Measurements from ENCODE around the gene GALNT17.
"Not testable (repeated sequence)": the region's sequence is repeated elsewhere in the genome, so short reads cannot be mapped to it uniquely, and the experiment has no call there.

The GALNT17 gene

DNA sequence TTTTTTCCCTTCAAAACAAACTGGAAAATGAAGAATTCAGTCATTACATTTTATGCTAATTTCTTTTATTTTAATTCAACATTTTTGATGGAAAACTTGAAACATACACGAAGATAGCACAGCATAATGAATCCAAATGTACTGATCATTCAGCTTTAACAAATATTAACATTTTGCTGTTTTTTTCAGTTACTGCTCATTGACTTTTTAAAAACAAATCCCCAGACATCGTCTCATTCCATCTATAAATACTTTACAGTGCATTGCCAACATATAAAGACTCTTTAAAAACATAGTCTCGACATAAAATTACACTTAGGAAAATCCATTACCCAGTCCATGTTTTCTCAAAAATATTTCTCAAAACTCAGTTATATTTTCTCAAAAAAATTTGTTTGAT is 452.3 kb downstream of the GALNT17 start:
- no peak for DNase-seq

DNA sequence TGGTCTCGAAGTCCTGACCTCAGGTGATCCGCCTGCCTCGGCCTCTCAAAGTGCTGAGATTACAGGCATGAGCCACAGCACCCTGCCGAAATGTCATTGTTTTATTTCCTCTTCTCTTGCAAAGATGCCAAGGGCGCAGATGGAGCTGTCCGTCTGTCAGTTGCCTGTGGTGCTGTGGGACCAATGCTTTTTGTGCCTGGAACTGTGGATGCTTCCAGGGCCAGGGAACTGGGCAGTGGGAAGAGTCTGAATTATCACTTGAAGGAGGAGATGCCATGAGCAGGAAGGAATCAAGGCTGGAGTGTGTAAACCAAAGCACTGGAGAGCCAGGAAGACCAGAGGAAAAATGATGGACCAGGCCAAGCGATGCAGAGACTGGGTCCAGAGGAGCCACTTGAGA is 459.9 kb downstream of the GALNT17 start:
- no peak for DNase-seq

DNA sequence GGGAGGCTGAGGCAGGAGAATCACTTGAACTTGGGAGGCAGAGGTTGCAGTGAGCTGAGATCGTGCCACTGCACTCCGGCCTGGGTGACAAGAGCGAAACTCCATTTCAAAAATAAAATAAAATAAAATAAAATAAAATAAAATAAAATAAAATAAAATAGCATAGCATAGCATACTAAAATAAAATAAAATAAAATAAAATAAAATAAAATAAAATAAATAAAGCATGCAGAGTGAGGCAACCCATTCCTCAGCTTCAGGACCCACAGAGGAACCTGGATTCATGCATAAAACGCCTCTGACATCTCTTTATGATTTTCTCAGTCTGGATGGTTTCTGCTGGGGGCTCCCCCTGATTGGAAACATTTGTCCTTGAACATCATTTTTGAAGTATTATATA is 460.4 kb downstream of the GALNT17 start:
- DNase-seq: not testable (repeated sequence)

DNA sequence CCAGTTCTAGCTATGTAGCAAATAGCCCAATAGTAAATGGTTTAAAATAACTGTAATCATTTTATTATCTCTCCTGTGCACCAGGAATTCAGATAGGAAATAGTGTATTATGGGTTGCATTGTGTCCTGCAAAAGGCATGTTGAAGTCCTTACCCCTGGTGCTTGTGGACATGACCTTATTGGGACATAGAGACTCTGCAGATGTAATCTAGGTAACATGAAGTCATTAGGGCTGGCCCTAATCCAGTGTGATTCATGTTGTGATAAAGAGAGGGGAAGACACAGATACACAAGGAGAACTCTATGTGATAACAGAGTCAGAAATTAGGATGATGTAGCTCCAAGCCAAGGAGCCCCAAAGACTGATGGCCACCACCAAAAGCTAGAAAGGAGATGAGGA is 462.8 kb downstream of the GALNT17 start:
- DNase-seq: no peak

DNA sequence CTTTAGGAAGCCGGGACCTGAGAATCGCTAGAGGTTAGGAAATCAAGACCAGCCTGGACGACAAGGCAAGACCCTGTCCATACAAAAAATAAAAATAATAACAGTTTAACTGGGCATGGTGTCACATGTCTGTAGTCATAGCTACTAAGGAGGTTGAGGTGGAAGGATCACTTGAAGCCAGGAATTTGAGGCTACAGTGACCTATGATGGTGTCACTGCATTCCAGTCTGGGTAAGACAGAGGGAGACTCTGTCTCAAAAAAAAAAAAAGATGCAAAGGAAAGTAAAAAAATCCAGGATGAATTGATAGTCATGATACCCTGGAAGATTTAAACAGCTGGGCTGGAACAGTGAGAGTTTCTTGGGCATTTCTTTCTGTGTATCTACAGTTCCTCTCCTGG is 463.2 kb downstream of the GALNT17 start:
- no peak for DNase-seq

DNA sequence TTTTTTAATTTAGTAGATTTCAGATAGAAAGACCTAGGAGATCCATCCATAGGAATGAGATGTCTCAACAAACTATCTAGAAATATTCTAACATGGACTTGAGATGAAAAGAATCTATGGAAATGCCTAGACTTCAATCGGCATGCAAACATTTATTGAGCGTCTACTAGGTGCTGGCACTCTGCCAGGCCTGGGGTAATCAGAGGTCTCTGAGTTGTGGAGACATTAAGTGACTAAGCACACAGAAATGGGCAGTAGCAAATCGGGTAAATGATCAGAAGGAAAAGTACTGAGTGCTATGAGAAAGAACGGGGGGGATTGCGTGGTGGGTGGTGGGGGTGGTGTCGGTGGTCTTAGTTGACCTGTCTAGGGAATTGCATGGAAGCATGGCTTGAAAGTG is 466.6 kb downstream of the GALNT17 start:
- DNase-seq: no peak

DNA sequence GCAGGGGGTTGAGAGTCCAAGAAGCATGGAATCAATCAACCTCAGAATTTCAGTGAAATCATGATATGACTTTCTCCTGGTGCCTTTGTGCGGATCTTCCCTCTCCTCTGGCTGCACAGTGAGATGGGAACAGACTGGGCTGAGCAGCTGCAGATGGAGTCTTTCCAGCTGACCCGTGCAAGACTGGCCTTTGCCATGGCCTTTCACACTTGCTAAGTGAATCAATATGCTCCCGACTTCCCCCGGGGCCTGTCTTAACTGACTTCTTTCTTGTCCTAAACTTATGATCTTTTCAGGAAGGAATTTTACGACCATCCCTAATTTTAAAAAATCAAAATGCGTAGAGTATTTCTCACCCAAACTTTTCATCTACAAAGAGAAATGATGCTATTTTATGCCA is 469.9 kb downstream of the GALNT17 start:
- DNase-seq: no peak

DNA sequence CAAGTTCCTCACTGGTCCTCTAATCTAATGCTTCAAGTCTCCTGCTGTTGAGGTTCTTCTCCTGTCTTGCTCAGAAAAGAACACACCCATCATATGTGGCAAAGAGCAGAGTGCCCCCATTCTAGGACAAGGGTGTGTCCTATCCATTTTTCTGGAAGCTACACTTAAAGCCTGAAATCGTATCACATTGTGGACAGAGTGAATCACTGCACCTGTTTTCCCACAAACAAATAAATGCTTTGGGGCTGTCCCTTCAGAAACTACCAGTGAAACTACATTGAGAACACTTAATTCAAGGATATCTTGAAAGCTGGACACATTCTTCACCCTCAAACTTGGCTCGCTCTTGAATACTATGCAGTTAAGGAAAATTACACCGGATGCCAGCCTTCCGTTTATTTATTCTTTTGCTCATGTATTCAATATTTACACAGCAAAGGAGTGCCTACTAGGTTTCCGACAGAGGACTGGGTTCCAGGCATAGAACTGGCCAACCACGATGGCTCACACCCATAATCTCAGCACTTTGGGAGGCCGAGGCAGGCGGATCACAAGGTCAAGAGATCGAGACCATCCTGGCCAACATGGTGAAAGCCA is 473.0 kb downstream of the GALNT17 start:
- no peak for DNase-seq

DNA sequence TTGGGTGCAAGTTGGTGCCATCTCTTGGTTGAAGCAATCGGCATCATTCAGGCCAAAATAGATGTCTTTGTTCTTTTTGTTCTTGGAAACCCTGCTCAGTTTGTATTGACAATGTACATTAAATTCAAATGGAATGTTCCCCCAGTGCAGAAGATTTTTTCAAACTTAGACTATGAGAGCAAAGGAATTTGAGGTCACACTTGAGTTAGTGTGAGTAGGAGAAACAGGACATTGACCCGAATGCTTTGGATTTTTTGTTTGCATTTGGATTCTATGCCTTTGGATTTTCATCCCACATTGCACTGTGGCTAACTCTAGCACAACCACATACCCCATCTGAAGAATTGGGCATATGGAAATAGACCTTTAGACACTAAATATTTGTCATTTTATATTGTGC is 480.0 kb downstream of the GALNT17 start:
- DNase-seq: no peak

DNA sequence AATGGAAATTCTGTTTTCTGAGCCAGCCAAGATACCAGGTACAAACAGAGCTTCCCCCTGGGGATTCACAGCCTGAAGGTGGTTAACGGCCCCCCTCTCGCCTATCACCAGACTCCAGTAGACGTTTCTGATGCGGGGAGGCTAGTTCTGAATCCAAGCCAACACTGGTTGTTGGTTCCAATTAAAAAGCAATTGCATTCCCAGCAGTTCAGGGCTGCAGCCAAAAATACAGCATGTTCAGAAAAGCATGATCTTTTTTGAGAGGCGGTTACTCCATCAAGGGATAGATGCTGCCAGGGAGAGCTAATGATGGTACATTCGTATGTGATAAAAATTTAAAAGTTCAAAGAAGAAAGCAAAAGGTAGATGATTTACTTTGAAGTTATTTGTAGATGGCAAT is 481.0 kb downstream of the GALNT17 start:
- DNase-seq: no peak

DNA sequence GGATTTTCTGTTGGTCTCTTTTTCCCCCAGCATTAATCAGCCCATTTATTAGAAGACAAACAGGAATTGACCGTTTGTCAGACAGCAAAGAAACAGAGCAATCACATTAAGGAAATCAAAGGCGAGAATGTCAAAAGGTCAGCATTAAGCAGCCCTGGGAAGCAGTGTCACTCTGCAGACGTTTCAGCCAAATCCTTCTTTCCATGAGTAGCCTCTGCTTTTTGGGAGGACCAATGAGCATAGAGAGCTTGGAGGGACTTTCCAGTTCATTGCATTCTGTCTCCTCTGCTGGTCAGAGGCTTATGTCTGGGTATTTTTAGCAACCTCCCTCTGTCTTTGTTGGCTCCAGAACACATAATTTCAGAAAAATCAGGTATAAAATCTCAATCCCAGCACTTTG is 481.4 kb downstream of the GALNT17 start:
- DNase-seq: no peak

DNA sequence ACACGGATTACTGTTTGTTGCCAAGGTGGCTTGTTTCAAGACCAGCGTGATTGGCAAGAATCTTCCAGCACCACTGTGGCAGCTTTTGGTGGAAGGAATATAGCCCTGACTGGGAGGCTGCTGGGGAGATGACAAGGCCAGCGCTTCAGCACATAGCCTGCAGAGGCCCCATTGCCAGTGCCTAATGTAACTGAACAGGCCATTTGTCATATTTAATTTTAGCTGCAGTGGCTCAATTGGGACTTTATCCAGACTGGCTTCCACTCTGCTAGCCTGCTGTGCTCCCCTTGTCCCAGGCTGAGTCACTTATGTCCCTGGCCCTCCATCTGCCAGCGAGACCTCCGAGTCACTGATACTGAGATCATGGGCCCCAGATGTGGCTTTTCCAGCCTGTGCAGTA is 483.1 kb downstream of the GALNT17 start:
- no peak for DNase-seq

DNA sequence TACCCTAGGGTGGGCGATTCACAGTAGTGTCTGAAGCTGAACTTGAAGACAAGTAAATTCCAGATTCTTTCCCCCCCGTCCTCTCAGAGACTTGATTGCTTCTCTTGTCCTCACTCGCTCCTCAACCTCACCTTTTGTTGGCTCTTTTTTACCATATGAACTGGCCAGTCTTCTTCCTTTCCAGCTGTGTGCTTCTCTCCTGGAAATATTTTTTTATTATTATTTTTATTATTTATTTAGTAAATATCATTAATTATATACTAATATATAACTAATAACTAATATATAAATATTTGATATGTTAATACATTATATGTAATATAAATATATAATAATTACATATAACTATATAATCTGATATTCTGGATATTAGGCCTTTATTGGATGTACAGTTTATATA is 484.3 kb downstream of the GALNT17 start:
- DNase-seq: no peak

DNA sequence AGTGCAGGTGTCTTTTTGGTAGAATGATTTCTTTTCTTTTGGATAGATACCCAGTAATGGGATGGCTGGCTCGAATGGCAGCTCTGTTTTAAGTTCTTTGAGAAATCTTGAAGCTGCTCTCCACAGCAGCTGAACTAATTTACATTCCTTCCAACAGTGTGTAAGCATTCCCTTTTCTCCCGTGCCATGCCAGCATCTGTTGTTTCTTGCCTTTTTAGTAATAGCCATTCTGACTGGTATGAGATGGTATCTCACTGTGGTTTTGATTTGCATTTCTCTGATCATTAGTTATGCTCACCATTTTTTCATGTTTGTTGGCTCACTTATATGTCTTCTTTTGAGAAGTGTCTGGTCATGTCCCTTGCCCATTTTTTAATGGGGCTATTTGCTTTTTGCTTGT is 486.3 kb downstream of the GALNT17 start:
- DNase-seq: no peak

DNA sequence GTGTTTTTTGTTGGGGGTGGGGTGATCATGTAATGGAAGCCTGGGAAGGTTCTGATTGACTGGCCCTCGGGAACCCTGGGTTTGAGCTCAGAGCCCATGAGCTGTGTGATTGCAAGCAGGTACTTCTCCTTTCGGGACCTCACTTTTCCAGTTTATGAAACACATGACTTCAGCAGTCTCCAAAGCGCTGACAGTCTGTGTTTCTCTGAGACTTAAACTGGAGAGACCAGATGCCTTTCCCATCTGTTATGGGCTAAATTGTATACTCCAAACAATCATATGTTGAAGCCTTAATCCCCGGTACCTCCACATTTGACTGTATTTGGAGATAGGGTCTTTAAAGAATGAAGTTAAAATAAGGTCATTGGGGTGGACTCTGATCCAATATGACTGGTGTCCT is 493.6 kb downstream of the GALNT17 start:
- DNase-seq: no peak

DNA sequence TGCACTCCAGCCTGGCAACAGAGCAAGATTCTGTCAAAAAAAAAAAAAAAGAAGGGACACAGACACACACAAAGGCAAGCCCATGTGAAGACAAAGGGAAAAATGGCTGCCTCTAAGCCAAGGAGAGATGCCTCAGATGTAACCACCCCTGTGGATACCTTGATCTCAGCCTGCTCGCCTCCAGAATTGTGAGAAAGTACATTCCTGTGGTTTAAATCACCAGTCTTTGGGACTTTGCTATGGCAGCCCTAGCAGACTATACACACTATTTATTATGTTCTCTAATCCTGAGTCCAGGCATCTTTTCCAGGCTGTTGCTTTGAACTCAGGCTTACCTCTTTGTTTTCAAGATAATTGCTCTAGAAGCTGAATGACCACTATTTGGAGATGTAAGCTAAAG is 494.3 kb downstream of the GALNT17 start:
- no peak for DNase-seq

DNA sequence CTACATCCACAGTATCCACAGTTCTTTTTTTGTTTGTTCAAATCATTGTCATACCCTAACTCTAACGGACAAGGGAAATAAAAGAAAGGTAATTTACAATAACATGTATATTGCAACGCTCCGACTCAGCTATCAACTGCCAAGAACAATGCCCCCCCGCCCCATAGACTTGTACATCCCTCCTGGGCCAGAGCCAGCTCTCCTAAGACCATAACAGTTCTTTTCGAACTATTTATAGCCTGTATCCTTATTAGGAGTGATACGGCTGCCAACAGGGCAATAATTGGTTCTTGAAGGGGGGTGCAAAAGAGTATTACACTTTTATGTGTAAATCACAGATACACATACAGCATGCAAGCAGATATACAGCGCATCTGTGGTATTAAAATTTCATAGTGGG is 495.7 kb downstream of the GALNT17 start:
- DNase-seq: no peak

DNA sequence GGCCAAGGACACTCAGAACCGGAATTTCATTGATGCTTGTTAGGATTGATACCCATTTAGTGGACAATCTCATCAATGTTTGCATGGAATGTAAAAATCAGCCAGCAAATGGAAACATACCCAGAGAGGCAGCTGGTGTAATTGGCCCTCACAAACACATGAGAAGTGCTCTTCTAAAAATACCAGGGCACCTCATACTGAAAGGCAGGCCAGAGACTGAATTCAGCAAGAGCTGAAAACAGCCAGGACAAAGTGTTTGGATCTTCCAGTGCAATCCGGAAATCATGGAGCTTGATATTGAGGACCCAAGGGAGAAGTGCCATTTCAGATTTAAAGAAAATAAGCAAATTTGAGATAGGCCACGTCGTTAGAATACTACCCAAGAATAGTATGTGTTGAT is 498.6 kb downstream of the GALNT17 start:
- no peak for DNase-seq

DNA sequence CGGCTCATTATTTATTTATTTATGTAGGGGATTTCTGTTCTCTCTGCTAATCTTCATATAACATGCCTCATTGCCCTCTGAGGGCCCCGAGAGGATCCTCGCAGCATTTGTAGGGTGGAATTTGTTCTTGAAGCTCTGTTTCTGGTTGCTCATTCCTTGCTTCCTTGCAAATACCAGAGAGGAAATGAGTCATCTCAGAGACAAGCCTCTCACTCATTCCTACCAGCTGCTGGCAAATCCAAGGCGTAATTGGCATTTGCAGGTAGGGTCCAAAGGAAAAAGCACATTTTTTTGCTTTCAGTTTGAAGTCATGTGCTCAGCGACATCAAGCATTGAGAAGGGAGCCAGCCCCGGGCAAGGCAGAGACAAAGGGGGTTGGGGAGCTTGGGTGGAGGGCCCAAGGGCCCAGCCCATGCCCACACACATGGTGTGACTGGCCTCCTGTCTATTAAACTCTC is 501.6 kb downstream of the GALNT17 start:
- no peak for DNase-seq

DNA sequence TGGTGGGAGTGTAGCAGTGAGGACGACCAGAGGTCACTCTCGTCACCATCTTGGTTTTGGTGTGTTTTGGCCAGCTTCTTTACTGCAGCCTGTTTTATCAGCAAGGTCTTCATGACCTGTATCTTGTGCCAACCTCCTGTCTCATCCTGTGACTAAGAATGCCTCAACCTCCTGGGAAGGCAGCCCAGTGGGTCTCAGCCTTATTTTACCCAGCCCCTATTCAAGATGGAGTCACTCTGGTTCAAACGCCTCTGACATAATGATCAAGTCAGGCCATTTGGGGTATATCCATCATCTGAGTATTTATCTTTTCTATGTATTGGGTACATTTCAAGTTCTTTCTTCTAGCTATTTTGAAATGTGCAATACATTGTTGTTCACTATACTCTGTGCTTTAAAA is 503.9 kb downstream of the GALNT17 start:
- DNase-seq: not testable (repeated sequence)

DNA sequence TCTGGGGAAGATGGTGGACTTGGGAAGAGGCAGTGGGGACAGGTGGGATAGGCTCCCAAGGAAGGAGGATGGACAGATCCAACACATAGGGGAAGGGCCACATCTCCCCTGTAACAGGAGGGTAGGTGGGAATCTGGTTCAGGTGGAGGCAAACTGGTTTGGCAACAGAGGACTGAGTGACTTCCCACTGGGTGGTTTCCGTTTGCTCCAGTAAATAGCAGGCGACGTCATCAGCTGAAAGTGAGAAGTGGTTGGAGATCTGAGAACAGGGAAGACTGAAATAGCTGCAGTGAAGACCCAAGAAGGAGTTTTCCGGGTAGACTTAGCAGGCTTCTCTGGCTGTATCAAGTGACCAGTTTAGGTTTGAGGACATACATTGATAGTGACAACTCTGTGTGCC is 504.4 kb downstream of the GALNT17 start:
- DNase-seq: no peak

DNA sequence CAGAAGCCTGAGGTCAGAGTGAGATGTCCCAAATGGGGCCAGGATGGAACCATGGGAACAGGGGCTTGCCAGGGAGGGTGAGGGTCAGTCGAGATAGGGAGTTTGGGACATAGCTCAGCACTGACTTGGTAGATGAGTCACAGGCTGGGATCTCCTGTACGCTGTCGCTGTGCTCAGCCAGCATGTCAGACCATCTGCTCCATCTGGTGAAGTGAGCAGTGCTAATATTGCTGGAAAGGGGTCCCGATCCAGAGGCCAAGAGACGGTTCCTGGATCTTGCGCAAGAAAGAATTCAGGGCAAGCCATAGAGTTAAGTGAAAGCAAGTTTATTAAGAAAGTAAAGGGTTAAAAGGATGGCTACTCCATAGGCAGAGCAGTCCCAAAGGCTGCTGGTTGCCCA is 505.6 kb downstream of the GALNT17 start:
- DNase-seq: no peak

DNA sequence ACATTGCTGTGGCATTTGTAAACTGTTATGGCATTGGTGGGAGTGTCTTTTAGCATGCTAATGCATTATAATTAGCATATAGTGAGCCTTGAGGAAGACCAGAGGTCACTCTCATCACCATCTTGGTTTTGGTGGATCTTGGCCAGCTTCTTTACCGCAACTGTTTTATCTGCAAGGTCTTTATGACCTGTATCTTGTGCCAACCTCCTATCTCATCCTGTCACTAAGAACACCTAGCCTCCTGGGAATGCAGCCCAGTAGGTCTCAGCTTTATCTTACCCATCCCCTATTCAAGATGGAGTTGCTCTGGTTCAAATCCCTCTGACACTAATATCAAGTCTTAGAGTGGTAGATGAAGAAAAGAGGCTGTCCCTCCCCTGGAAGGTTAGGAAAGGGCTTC is 506.2 kb downstream of the GALNT17 start:
- DNase-seq: no peak

DNA sequence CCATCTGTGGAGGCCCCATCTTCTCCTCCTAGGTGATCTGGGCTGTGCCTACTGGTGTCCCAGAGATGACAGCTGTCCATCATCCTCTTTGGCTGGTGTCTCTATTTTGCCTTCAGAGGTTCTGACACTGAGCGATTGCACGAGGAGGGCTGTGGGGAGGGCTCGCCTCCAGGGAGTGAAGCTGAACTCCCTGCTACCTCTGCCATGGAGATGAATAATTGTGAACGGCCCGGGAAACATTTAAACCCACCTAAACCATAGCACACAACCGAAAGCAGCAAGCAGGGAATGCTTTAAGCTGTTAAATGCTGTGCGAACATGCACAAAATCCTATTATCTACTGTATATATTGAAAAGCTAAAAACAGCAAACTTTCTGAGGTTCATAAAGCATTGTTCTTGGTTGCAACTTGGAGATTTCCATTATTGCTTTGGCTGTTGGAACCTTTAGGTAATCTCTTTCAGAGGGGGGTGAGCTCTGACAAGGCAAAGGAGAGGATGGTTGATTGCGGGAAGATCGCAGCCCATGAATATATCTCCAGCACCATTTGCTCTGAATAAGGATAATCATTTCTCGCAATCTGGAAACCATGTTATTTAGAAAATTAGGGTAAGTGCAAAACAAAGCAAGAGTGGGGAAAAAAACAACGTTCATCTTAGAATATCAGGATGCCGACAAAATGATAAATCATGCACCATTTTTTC is 507.6 kb downstream of the GALNT17 start:
- no peak for DNase-seq

DNA sequence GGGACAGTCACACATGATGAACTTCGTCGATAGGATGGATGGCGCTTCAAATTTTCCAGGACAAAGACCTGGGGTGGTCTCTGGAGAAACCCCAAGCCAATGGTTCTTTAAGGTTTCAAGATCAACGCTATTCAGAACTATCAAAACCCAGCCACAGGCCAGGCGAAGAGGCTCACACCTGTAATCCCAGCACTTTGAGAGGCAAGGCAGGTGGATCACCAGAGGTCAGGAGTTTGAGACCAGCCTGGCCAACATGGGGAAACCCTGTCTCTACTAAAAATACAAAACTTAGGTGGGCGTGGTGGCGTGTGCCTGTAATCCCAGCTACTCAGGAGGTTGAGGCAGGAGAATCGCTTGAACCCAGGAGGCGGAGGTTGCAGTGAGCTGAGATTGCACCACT is 511.1 kb downstream of the GALNT17 start:
- not testable (repeated sequence) for DNase-seq

All from CD4-positive, alpha-beta T cell treated with Interferon gamma for 1 hour (primary cell).